Adrenal gland (tissue), 12 donors: Measurements from ENCODE around the gene MID1IP1. TPM values are rescaled to one million over a fixed set of nuclear protein-coding genes. Genes with fewer than 3 reads are reported as not detected.

Source experiments
- DNase-seq, 7 donors: peaks; one replicate each; pipeline ENCODE4 v3.0.0-alpha.2; 2019 to 2020
- H3K27ac ChIP-seq, 5 donors: fragments of 200-600 bp; sonication (generic) in 4 of 5; 1 replicate in 3 of 5; 2 replicates in 2 of 5; pipeline versions ENCODE4 v1.5.1 to v1.8.0; 2016 to 2020; ENCODE audit warnings: mild to moderate bottlenecking in 1 of 5
- H3K27me3 ChIP-seq: fragments of 200-600 bp; 2 replicates; pipeline ENCODE4 v1.8.0; 2021
- H3K36me3 ChIP-seq, 2 donors: fragments of 200-600 bp; replicated peaks in 1 of 2; 1 replicate in 1 of 2; 2 replicates in 1 of 2; pipeline versions ENCODE4 v1.5.1 to v1.8.0; 2018 to 2022
- H3K4me1 ChIP-seq, 2 donors: fragments of 200-600 bp; replicated peaks in 1 of 2; 1 replicate in 1 of 2; 2 replicates in 1 of 2; pipeline versions ENCODE4 v1.5.1 to v1.8.0; 2018 to 2021
- H3K4me3 ChIP-seq, 4 donors: fragments of 200-600 bp; sonication (generic) in 3 of 4; one replicate each; pipeline ENCODE4 v1.5.1; 2016 to 2018
- H3K9me3 ChIP-seq, 3 donors: fragments of 200-600 bp; sonication (generic) in 1 of 3; replicated peaks in 1 of 3; 1 replicate in 2 of 3; 2 replicates in 1 of 3; pipeline versions ENCODE4 v1.5.1 to v1.8.0; 2016 to 2021
- CTCF ChIP-seq, 6 experiments: fragments of 450-650 bp in 4 of 6; fragments of 200-600 bp in 2 of 6; sonication (generic) in 1 of 6; IDR thresholded peaks; 1 replicate in 5 of 6; 2 replicates in 1 of 6; pipeline versions ENCODE4 v1.5.1 to v1.8.0; 2016 to 2021; ENCODE audit warnings: antibody characterized with exemption in 6 of 6, mild to moderate bottlenecking in 2 of 6, moderate library complexity in 1 of 6
- POLR2A ChIP-seq, 2 donors: fragments of 450-650 bp; IDR thresholded peaks; one replicate each; pipeline ENCODE4 v1.6.1; 2017; ENCODE audit warnings: antibody characterized with exemption in 2 of 2, mild to moderate bottlenecking in 2 of 2, moderate library complexity in 1 of 2
- WGBS, 4 donors: extraction: QIAGEN DNeasy Blood & Tissue Kit in 2 of 4; methylation state at CpG; one replicate each; pipeline versions ENCODE4 v1.1.5 to v1.1.7; 2013 to 2017; 5-methylcytosine and 5-hydroxymethylcytosine counted together
- intact Hi-C, 2 donors: fragments of 100-400 bp; cut with DNase I; formaldehyde crosslinking; loops; one replicate each; pipeline versions ENCODE4 v1.14.1 to v1.15.0; 2022 to 2023
- polyA plus RNA-seq, 3 donors: library from polyadenylated mRNA; stranded (reverse); fragments of 200-250 nt in 2 of 3; fragments of 350-450 nt in 1 of 3; fragmentation: Illumina TruSeq in 1 of 3; extraction: RNeasy Lipid Tissue Mini Kit (QIAGEN cat#74804) in 1 of 3; gene quantifications; one replicate each; pipeline ENCODE4 v1.2.3, GENCODE V29; 2013 to 2014
- total RNA-seq, 9 donors: library from RNA; depleted of rRNA in 4 of 9; stranded (reverse); fragments of >200 nt in 4 of 9; fragments of 120-200 nt in 1 of 9; fragmentation: NEBNext Ultra II Directional in 1 of 9; extraction: Animal tissue kit (Norgen Biotek cat#: 25700) in 1 of 9; gene quantifications; one replicate each; pipeline versions ENCODE4 v1.1.0 to v1.2.4, GENCODE V29; 2013 to 2023
- donor health status: healthy with polysubstance abuse.
- donor health status: Bipolar disorder and iron deficiency.
- donor health status: DM: yes; HTN: yes; CAD: no.
- donor health status: DM: no; HTN: no; CAD: no.
- donor health status: DM: no; HTN: no; CAD: no.
- donor health status: DM: yes; HTN: yes; CAD: no.

Gene MID1IP1
- total and polyA plus RNA-seq, 12 donors = 16.8 to 106 (median 50.6) TPM

GRCh38 chrX:38754818-38755718 is 46.2 kb upstream of the MID1IP1 start:
- TF ChIP-seq CTCF (IDR thresholded peaks at IDR 0.05) (no peak), POLR2A (IDR thresholded peaks at IDR 0.05) (no peak)
- no peak overlapping the region for H3K27ac ChIP-seq
- no peaks in the 10 kb centered on the region for H3K36me3 ChIP-seq
- H3K4me3 ChIP-seq = no peak overlapping the region
- WGBS, 4 donors = 59 to 80% (median 65%) methylated on average over 7 of the region's 7 CpGs
- DNase-seq = no peak
- H3K27me3 ChIP-seq = peaks cover 6% of the 10 kb centered on the region
- no peaks in the 10 kb centered on the region for H3K4me1 ChIP-seq
- no peaks in the 10 kb centered on the region for H3K9me3 ChIP-seq
- intact Hi-C loops = loop anchor here in 1 of 2 donors (10.0 kb wide), 1 partner anchor 400 kb away; no protein-coding TSS in a partner anchor

- intact Hi-C loops = loop anchor here in 1 of 2 donors (10.0 kb wide), 2 partner anchors 224 to 474 kb away; no protein-coding TSS in a partner anchor
- DNase-seq = no peak
- WGBS, 4 donors = 58 to 80% (median 67%) methylated on average over 1 of the region's 1 CpG
- H3K4me3 ChIP-seq = no peak overlapping the region
- H3K4me1 ChIP-seq = no peaks in the 10 kb centered on the region
- no peak overlapping the region for H3K27ac ChIP-seq
- no peaks in the 10 kb centered on the region for H3K9me3 ChIP-seq
- TF ChIP-seq POLR2A (IDR thresholded peaks at IDR 0.05) = no peak
- TF ChIP-seq CTCF (IDR thresholded peaks at IDR 0.05) = no peak
- H3K36me3 ChIP-seq = no peaks in the 10 kb centered on the region
- peaks cover 9% of the 10 kb centered on the region for H3K27me3 ChIP-seq
Observed at GRCh38 chrX:38760883-38761282, 40.4 kb upstream of the MID1IP1 start.

- Histone ChIP-seq H3K4me3 (no peak overlapping the region), H3K36me3 (no peaks in the 10 kb centered on the region), H3K27ac (no peak overlapping the region), H3K9me3 (no peaks in the 10 kb centered on the region), H3K4me1 (no peaks in the 10 kb centered on the region), H3K27me3 (peaks cover 8% of the 10 kb centered on the region)
- intact Hi-C loops = loop anchor here (5.0 to 10.0 kb wide), 3 partner anchors 217 to 467 kb away; no protein-coding TSS in a partner anchor
- WGBS, 4 donors = 26 to 46% (median 31%) methylated on average over 2 of the region's 2 CpGs
- peak in 1 of 7 donors; percentile 13 for DNase-seq
- TF ChIP-seq POLR2A (IDR thresholded peaks at IDR 0.05) (no peak), CTCF (IDR thresholded peaks at IDR 0.05) (peak; percentile 15 to 58 (median 52))
Observed at GRCh38 chrX:38768079-38768478, 33.2 kb upstream of the MID1IP1 start.

GRCh38 chrX:38770152-38770551 is 31.1 kb upstream of the MID1IP1 start:
- intact Hi-C loops = no loop called here

More at GRCh38 chrX:38770152-38770551, 31.1 kb upstream of the MID1IP1 start:
- Histone ChIP-seq H3K36me3 (no peaks in the 10 kb centered on the region), H3K27ac (no peak overlapping the region), H3K9me3 (no peaks in the 10 kb centered on the region), H3K27me3 (peaks cover 8% of the 10 kb centered on the region), H3K4me1 (no peaks in the 10 kb centered on the region), H3K4me3 (no peak overlapping the region)
- WGBS, 4 donors = 85 to 93% (median 90%) methylated on average over 5 to 10 of the region's 10 CpGs
- TF ChIP-seq CTCF (IDR thresholded peaks at IDR 0.05) (no peak), POLR2A (IDR thresholded peaks at IDR 0.05) (no peak)
- DNase-seq = peak in 1 of 7 donors; percentile 46
